GM19372 (cell line): ENCODE results near the gene SRP68.

Experiments
- ATAC-seq: cut with Tn5 transposase; IDR thresholded peaks from one replicate; pipeline ENCODE4 v1.9.1; 2021; ENCODE audit warnings: mild to moderate bottlenecking, low read depth, moderate library complexity; ENCODE audit not compliant: unreplicated experiment

The SRP68 gene

DNA sequence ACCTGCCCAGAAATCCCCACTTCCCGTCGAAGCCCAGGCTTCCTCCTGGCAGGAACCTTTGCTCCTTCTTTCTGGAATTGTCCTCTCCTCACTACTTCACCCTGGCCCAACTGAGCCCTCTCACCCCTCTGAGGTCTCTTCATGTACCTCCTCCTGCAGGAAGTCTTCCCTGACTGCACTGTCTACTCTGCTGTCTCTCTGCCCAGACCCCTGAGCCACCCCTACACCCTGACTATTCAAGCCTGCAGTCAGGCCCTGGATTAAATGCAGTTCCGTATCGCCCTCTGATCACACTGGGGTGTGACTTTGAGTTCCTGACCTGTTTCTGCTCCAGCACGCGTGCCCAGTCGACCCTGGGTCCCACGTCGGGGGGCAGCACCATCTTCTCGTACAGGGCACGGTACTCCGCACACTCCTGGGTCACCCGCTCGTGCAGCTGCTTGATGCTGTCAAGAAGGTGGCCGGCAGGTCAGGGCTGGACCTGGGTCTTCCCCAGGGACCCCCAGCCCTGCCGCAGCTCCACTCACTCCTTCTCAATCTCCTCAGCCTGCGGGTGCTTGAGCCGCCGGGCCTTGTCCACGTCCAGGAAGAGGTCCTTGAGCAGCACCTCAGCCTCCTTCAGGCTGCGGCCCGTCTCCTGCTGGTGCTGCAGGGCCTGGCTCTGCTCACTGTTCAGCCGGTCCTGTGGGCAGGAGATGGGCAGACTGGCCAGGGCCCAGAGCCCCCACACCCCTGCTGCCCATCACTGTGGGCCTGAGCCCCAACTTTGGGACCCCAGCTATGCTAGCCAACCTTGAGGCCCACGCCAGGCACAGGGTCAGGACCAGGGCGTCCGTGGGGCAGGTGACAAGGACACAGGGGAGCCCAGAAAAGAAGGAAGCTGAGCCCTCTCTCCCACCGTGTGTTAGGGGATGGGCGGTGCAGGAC, 49.1 kb downstream of the SRP68 start:
- no peak for ATAC-seq

DNA sequence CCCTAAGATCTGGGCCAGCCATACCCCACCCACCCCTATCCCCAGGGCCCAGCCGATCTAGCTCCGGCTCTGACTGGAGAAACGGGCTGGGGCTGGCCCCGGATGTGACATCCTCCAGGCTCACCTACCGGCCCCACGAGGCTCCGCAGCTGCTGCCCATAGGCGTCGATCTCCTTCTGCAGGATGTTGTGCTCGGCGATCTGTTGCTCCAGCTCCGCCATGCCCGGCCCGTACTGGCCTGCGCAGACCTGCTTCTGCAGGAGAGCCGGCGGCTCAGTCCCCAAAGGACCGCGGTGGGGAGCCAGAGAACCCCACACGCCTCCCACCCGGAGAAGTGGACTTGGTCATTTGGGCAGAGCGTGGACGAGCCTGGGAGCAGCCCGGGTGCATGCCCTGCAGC, 50.0 kb downstream of the SRP68 start:
- no peak for ATAC-seq

DNA sequence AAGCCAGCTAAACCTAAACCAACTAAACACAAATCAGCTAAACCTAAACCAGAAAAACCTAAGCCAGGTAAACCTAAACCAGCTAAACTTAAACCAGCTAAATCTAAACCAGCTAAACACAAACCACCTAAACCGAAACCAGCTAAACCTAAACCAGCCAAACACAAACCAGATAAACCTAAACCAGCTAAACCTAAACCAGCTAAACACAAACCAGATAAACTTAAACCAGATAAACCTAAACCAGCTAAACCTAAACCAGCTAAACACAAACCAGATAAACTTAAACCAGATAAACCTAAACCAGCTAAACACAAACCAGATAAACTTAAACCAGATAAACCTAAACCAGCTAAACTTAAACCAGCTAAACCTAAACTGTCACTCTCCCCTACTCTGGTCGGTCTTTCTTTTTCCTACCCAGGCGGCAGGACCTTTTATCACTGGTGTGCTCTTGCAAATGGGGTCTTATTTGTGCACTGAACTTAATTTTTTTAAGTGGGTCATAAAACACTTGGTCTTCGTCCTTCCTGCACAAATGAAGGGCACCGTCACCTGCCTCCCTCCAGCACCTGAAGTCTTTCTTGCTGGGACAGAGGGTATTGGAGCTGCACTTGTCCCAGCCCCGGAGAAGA, 52.4 kb downstream of the SRP68 start:
- no peak for ATAC-seq

DNA sequence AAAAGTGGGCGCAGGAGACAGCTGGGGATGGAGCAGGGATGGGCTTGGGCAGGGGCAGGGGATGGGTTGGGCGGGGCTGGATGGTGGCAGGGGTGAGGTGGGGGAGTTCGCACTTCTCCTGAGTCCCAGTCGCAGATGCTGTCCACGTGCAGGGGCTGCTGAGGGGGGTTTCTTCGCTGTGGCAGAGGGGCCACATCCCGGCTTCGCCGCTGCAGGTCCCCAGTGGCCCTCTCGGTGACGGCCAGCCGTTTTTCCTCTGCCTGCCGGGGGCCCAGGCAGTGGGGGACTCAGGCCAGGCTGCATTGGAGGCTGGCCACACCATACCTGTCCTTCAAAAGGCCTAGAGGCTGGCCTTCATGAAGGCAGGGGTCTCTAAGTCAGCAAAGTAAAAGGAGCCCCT, 53.5 kb downstream of the SRP68 start:
- ATAC-seq: no peak

DNA sequence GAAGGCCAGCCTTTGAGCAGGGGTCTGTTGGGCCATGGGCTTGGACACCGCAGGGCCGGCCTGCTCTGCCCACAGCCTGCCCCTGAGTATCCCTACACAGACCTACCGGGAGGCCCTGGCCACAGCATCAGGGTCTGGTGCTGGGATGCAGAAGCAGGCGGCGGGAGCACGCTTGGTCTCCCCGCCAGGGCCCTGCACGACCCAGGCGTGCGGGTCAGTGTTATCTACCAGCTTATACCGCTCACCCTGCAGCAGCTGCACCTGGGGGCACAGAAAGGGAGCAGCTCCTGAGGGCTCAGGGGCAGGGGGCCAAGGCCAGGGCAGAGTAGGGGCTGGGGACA, 54.0 kb downstream of the SRP68 start:
- ATAC-seq: no peak

DNA sequence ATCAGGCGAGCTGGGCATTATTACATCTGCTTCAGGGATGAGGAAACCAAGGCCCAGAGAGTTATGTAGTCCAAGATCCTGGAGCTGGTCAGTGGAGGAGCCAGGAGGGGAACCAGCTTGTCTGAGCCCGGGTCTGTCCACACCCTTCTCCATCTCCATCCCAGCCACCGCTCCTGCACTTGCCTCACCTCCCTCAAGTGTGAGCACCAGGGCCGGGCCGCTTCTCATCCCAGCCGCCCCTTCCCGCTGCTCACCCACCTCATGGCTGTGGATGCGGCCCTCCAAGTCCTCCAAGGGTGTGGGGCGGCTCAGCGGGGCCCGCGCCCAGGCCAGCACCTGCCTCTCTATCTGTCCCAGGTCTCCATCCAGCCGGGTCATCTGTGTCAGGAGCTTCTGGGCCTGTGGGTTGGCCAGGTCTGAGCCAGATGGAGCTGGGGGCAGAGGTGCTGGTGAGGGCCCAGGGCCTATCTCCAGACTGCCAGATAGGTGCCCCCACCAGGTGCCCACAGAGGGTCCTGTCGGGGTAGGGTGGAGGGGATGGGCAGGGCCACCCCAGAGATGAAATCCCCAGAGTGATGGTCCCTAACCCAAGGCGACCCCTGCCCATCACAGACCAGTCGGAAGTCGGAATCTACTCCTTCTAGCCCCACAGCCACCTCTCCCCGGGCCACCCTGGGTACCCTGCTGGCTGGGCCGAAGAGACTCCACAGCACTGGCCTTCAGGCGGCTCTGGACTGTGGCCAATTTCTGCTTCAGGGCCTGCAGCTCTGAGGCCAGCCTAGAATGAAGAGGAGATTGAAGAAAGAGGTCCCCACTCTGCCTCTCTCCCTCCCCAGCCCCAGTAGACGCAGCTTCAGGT, 54.6 kb downstream of the SRP68 start:
- ATAC-seq: no peak

DNA sequence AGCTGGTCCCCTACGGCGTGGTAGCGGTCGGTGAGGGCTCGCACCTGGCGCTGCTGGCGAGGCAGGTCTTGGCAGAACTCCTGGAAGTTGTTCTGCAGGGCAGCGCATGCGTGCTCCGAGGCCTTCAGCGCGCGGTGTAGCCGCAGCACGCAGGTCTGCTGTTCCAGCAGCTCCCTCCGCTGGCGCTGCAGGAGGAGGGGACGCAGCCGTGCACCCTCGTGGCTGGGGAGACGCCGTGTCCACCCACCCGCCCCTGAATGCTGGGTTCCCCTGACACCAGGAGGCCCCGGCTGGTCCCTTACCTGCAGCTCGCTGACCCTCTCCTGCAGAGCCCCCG, 57.4 kb downstream of the SRP68 start:
- ATAC-seq: no peak

DNA sequence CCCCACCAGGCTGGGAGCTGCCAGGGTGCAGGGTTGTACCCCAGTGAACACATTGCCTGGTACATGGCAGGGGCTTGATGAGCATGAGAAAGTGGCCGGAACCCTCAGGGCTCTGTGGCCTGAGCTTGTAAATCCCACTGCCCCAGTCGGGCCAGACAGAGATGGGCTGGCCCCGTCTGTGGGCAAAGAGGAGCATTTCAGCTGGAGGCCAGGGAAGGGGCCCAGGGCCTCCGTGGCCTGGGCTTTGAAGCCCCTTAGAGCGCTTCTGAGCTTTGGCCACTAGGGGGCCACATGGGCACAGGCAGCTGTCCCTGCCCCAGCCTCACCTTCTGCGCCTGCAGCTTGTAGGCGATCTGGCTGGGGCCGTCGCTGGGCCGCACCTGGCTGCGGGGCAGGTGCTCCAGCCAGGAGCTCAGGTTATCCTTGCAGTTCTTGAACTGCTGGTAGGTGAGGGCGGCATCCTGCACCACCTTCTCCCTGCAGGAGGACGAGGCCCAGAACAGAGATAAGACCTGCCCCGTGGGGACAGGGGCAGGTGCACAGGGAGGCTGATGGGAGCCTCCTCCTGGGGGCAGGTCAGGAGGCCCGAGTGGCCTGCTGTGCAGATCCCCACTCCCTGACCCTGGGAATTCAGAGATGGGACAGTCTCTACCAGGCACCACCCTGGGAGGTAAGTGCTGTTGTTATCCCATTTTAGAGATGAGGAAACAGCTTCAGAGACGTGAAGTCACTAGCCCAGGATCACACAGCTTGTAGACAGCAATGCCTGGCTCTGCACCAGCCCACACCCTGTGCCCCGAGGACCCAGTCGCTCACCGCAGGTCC, 58.0 kb downstream of the SRP68 start:
- ATAC-seq: no peak

DNA sequence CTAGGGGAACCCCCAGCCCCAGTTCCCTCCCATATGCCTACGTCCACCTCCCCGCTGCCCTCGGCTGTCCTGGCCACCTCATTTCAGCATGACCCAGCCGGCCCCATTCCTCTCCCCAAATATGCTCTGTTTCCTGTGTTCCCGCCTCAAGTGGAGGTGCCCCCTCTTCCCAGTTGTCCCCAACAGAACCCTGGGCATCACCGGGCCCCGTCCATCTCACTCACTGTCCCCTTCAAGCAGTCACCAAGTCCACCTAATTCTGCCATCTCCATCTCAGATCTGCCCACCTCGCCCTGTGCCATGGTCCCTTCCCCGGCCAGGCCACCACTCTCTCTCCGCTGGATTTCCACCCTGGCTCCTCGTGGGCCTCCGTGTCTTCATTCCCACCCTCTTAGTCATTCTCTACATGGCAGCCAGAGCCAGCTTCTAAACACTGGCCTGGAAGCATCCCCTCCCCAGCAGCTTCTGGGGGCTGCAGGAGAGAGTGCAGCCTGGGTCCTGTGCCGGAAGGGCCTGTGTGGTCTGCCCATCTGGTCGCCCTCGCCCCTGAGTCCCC, 58.9 kb downstream of the SRP68 start:
- no peak for ATAC-seq

DNA sequence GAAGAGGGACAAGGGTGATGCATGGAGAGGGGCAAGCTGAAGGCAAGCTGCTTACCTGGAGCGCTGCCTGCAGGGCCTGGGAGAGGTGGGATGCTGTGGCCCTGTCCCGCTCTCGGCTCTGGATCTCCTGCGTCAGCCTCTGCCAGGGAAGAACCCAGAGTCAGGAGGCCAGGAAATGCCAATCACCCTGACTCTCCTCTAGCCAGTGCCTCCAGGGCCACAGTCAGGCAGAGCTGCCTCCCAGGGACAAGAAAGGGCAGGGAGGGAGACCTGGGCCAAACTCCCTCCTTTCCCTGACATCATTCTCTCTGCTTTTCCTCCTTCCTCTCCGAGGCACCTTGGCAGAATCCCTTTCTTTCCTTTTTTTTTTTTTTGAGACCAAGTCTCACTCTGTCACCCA, 60.4 kb downstream of the SRP68 start:
- no peak for ATAC-seq

DNA sequence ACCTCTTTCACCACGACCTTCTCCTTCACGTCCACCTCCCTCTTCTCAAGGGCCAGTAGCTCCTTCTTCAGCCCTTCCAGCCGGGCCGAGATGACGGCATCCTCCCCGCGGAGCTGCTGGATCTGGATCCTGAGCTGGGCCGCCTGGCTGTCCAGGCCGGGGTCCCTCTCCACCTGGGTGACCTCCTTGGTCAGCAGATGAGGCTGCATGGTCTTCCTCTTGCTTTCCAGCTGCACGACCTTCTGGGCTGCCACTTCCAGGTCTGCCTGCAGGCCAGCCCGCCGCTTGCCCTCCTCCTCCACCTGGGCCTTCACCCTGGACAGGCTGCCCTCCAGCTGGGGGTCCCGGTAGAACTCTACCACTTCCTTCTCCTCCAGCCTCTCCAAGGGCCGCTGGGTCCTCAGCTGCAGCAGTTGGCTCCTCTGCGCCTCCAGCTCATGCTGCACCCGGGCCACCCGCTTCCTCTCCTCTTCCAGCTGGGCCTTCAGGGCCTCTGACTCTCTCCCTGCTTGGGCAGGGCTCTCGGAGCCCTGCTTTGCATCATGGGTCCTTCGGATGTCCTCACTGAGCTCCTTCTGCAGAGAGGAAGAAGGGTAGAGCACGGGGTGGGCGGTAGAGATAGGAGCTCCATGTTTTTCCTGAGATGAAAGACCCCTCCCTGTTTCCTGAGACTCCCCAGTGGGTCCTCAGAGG, 62.2 kb downstream of the SRP68 start:
- ATAC-seq: no peak

DNA sequence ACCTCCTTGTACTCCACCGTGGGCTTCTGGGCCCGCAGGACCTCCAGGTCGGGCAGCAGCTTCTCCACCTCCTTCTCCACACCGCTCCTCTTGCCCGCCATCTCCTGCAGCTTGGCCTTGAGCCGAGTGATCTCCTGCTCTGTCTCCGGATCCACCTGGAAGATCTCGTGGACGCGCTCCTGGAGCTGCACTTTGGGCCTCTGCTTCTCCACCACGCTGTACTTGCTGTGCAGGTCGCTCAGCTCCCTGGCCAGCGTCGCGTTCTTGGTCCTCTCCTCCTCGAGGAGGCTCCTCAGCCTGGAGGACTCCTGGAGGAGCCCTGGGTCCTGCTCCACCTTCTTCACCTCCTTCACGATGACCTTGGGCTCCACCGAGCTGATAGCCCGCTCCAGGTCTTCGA, 62.9 kb downstream of the SRP68 start:
- no peak for ATAC-seq

DNA sequence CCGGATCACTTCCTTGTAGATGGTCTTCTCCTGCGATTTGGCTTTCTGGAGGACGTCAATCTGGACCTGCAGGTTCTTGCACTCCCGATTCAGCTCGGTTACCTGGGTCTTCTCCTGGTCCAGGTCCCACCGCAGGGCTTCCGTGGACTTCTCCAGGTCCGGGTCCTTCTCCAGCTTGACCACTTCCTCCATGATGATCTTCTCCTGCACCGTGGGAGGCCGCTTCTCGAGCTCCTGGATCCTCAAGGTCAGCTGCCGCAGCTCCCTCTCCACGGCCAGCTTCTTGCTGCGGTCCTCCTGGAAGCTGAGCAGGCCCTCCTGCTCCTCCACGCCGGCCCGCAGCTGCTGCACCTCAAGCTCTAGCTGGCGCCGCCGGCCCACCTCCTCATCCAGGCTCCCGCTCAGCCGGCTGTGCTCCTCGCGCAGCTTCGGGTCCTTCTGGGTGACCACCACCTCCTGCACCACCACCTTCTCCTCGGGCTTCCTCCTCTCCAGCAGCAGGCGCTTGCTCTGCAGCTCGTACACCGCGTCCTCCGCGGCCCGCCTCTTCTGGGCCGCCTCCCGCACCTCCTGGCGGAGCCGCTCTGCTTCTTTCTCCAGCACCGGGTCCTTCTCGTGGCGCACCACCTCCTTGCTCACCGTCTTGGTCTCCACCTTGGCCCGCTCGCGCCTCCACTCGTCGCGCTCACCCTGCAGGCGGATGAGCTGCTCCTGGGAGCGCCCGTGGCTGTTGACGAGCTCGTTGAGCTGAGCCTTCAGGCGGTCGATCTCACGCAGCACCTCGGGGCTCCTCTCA, 63.5 kb downstream of the SRP68 start:
- no peak for ATAC-seq

DNA sequence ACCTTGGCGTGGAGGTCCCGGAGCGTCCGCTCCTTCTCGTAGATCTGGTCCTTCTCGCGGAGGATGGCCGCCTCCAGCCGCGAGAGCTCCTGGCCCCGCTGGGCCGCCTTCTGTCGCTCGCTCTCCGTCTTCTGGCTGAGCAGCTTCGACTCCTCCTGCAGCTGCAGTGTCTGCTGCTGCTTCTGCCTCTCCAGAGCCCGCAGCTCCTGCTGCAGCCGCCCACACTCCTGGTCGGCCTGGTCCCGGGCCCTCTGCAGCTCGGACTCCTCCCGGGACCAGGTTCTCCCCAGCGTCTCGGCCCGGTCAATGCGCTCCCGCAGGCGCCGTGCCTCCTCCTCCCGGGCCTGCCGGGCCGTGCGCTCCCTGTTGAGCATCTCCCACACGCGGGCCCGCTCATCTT, 64.1 kb downstream of the SRP68 start:
- ATAC-seq: no peak

DNA sequence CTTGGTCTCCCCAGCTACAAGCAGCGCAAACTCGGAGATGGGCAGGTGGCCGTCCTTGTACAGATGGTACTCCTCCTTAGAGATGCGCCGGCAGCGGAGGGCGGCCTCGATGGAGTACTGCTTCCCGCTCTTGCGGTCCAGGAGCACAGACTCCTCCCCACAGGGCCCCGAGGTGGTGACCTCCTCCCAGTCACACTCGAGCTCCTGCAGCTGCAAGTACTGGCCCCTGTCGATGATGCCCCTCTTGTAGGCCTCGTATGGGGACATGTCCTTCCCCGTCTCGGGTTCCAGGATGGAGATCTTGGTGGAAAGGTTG, 64.5 kb downstream of the SRP68 start:
- no peak for ATAC-seq

DNA sequence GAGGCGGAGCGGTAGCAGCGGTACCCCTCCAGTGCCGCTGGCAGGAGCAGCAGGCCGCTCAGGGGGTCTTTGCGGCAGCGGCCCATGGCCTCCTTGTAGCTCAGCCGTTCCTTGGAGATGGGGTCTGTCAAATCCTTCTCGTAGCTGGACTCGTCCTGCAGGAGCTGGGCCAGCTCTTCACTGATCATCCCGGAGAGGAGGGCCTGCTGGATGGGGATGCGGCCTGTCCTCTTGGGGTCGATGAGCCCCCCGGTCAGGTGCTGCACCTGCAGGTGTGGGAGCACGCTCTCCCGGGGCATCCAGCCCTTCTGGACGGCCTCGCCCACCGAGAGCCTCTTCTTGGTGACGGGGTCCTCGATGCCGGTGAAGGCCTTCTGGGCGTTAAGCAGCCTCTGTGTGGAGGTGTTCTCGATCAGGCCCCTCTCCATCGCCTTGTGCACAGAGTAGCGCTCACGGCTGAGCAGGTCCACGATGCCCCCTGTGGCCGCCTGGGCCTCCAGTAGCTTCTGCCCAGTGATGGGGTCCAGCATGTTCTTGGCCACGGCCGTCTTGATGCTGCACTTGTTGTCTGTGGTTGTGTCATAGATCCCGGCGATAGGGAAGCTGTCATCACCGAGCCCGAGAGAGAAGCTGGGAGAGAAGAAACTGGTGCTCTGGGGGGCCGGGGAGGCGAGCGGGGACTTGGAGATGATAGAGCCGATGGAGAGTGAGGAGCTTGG, 65.0 kb downstream of the SRP68 start:
- ATAC-seq: no peak

DNA sequence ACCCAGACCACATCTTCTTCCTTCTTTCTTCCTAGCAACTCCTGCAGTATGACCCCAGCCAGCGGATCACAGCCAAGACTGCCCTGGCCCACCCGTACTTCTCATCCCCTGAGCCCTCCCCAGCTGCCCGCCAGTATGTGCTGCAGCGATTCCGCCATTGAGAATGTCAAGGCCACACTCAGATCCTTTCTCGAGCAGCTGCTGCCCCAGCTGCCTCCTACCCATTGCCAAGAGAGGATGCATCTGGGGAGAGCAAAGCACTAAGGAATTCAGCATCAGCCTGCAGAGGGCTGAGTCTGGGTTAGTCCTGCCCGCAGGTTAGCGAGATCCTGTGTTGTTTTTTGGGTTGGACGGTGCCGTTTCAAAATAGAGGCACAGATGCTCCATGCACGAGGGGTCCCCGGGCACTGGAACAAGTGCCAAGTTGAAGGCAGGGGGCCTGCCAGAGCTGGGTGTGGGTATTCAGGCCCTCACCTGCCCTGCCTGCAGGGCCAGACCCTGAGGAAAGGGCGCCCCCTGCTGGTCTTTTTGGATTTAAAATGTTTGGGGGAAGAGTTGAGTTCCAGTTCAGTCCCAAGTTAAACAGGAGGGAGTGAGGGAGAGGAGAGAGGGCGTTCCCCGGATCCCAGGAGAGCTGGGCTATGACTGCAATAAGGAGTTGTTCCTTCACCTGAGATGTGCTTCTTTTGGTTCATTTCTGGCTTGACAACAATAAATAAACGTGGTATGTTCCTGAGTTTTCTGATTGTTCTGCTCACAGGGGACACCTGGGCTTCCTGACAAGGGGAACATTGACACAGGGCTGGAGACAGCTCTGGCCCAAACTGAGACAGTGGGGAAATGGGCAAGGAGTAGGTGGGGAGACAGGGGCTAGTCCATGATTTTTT, 66.8 kb downstream of the SRP68 start:
- ATAC-seq: no peak
